Skin of body (tissue), 2 donors: ENCODE results near the gene ATP4B. TPM values are rescaled to one million over a fixed set of nuclear protein-coding genes. Genes with fewer than 3 reads are reported as not detected.
A peak's percentile ranks its signal among the peaks of the same experiment; 100 is the strongest.
"Not testable (repeated sequence)": the region's sequence is repeated elsewhere in the genome, so short reads cannot be mapped to it uniquely, and the experiment has no call there.

Experiments
- DNase-seq: peaks from one replicate; lab custom pipeline; 2025; lab: John Stamatoyannopoulos, UW
- total RNA-seq: library from RNA; depleted of rRNA; stranded (reverse); fragments of >200 nt; gene quantifications from one replicate; pipeline ENCODE4 v1.2.3, GENCODE V29; 2014

Gene ATP4B
- total RNA-seq, 1 donor from 2014 or later: not detected

GRCh38 chr13:113625965-113626721 is 31.9 kb downstream of the ATP4B start:
- DNase-seq: no peak

DNA sequence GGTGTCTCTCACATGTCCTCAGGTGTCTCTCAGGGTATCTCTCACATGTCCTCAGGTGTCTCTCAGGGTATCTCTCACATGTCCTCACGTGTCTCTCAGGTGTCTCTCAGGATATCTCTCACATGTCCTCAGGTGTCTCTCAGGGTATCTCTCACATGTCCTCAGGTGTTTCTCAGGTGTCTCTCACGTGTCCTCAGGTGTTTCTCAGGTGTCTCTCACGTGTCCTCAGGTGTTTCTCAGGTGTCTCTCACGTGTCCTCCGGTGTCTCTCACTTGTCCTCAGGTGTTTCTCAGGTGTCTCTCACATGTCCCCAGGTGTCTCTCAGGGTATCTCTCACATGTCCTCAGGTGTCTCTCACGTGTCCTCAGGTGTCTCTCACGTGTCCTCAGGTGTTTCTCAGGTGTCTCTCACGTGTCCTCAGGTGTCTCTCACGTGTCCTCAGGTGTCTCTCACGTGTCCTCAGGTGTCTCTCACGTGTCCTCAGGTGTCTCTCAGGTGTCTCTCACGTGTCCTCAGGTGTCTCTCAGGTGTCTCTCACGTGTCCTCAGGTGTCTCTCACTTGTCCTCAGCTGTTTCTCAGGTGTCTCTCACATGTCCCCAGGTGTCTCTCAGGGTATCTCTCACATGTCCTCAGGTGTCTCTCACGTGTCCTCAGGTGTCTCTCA is 33.2 kb downstream of the ATP4B start:
- peak; percentile 15 for DNase-seq

DNA sequence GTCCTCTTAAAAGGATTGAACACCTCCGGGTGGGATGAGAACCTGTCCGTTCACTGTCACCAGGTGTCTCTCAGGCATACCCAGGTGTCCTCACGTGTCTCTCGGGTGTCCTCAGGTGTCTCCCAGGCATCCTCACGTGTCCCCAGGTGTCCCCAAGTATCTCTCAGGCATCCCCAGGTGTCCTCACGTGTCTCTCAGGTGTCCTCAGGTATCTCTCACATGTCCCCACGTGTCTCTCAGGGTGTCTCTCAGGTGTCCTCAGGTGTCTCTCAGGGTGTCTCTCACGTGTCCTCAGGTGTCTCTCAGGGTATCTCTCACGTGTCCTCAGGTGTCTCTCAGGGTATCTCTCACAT is 33.8 kb downstream of the ATP4B start:
- peak; percentile 16 for DNase-seq

DNA sequence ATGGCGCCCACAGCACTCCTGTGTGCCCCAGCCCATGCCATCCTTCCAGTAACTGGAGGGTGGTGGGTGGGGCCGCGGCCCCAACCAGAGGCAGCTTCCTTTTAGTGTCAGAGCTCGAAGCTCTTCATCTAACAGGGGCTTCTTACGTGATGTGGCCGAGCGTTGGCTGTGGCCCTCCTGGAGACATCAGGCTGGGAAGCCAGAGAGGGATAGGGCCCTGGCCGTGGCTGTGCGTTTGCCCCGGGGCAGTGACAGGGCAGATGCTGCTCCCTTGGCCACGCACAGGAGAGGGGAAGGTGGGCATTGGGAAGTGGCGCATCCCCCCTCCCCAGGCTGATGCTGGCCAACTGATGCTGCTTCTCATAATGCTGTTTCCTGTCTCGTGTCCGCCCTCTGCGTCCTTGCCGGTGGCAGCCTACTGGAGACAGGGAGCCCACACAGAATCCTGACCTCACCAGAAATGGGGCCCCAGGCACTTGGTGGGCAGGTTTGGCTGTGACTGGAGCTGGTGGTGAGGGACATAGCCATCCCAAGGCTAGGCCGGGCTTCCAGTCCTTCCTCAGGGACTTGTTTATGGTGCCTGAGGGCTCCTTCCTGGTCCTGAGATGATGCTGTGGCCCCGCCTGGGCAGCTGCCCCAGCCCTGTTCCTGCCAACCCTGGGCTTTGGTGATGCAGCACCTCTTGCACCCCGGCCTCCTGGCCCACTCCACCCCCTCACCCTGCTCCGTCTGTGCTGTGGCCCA is 34.3 kb downstream of the ATP4B start:
- no peak for DNase-seq

DNA sequence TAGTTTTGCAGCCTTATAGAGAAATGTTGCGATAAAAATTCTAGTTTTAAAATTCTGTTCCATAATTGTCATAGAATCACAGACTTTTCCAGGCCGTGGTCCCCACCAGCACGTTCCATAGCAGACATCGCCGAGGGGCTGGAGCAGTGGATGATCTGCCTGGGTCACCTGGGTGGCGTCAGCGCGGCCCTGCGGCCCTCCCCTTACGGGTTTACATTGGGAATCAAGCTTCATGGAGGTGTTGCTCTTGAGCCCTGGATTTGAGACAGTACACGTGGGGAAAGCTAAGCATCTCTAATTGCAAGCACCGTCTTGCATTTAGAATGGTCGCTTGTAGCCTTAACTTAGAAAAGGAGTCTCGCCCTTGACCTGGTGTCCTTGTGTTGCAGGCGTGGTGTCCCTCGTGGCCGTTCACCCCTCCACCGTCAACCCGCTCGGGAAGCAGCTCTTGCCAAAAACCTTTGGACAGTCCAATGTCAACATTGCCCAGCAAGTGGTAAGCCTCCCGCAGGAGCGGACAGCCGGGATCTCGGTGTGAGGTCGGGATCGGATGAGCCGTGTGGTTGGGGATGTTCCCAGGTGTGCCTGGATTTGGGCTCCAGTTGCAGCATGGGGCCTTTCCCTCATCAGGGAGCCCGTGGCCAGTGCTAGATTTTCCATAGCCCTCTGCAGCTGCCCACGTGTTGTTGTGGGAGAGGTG is 35.1 kb downstream of the ATP4B start:
- no peak for DNase-seq

DNA sequence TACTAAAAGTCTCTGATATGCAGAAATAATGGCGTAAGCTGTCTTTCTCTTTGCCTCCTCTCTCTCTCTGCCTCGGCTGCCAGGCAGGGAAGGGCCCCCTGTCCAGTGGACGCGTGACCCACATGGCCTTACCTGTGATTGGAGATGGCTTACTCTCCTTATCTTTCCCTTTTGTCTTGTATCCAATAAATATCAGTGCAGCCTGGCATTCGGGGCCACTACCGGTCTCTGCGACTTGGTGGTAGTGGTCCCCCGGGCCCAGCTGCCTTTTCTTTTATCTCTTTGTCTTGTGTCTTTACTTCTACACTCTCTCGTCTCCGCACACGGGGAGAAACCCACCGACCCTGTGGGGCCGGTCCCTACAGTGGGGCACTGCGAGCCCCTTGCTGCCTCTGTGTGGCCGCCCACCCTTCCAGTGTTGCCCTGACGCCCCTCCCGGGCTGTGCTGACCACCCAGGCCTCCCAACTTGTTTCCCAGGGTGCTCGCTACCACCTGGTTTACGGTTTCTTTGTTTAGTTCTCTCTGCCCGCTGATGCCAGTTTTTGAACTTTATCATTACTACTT is 35.9 kb downstream of the ATP4B start:
- not testable (repeated sequence) for DNase-seq

- not testable (repeated sequence) for DNase-seq
These were observed 36.5 kb downstream of the ATP4B start for GRCh38 chr13:113621498-113621897.

DNA sequence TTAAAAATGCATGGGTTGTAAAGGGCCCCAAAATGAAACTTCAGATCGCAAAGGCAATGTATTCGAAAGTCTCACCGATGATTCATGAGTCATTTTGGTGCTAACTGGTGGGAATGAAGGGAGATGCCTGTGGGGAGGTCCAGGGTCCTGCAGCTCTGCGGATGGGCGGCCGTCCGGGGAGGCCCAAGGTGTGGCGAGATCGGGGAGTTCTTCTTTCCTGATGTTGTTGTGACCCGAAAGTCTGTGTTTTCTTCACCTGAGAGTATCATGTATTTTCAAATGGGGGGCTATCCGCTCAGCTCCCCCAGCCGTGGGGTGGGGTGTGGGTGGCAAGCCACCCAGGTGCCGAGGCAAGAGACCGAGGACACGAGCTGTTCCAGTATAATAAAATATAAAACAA is 37.0 kb downstream of the ATP4B start:
- DNase-seq: no peak

- no peak for DNase-seq
These were observed 37.8 kb downstream of the ATP4B start for GRCh38 chr13:113620036-113620796.

GRCh38 chr13:113618455-113618854 is 39.5 kb downstream of the ATP4B start:
- no peak for DNase-seq

- no peak for DNase-seq
These were observed 40.0 kb downstream of the ATP4B start for GRCh38 chr13:113617961-113618360.

DNA sequence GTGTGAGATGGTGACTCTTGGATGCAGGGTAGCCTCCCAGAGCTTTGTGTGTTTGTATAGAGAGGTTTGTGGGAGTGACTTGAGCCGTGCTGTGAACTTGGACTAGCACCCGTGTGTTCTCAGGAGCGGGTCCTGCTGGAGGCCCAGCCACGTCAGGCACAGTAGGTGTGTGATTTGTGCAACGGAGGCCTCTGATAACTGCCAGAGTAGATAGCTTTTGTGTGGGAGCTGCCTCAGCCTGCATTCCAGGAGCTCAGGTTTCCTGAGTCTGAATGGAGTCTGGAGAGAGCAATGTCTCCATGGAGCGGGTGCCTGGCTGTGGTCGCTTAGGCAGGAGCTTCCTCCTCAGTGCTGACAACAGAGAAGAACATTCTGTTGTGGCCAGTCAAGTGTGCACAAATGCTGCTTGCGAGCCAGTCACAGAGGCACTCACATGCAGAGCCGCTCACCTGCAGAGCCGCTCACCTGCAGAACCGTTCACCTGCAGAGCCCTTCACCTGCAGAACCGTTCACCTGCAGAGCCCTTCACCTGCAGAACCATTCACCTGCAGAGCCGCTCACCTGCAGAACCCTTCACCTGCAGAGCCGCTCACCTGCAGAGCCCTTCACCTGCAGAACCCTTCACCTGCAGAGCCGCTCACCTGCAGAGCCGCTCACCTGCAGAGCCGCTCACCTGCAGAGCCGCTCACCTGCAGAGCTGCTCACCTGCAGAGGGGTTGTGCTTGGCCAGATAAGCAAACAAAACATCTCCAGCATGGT is 40.8 kb downstream of the ATP4B start:
- DNase-seq: no peak

DNA sequence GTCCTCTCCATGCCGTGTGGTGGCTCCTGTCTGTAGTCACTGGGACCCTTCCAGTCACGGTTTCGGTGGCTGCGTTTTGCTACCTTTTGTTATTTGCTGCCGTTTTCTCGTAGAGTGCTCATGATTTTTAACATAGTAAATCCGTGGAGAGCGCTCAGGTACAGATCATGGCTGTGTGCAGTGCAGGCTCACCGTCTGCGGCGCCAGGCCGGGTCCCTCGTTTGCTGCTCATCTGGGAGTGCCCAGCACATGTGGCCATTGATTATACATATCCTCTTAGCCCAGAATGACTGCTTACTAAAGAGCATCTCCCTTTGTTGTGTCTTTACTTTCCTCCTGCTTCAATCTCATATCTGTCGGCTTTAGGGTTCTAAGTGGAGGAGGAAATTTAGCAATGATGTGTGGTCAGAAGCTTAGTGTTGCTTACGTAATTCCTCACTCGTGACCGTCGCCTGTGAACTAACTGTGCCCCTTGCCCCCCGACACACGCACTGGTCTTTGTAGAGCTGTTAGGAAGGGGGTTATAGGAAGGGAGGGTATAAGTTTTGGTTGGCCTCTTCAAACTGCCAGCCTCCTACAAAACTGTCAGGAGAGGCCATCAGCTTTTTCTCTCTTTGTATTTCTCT is 41.6 kb downstream of the ATP4B start:
- DNase-seq: no peak

GRCh38 chr13:113613789-113614379 is 44.1 kb downstream of the ATP4B start:
- DNase-seq: no peak

GRCh38 chr13:113612607-113613006 is 45.4 kb downstream of the ATP4B start:
- DNase-seq: no peak

DNA sequence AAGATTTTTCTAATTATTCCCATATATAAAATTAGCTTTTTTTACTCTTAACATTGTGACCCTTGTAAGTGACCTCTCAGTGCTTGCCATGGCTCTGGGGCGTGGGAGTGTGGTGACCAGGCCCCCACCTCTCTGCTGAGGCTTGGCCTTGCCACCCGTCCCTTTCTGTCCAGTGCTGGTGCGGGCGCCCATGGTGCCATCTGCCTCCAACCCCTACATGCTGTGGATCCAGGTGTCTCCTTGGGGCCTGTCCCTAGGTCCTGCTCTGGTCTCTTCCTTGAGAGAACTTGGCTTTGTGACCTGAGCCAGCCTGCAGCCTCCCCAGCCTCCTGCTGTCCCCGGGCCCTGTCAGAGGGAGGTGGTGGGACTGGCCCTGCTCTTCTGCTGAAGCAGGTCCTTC is 46.0 kb downstream of the ATP4B start:
- DNase-seq: no peak

GRCh38 chr13:113610266-113610665 is 47.7 kb downstream of the ATP4B start:
- no peak for DNase-seq

DNA sequence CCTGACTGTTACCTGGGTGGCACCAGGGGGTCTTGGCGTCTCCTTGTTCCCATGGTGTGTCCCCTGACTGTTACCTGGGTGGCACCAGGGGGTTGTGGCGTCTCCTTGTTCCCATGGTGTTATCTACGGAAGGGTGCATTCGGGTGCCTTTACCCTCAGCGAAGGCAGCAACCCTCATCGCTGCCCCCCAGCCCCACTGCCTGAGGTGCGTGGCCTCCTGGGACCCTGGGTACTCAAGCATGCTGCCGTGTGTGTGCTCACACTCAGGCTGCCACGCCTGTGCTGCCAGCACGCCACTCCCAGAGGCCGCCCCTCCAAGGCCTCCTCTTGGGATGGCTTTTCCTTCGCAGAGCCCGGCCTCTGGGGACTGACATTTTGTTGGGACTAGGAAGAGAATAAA is 48.4 kb downstream of the ATP4B start:
- no peak for DNase-seq

DNA sequence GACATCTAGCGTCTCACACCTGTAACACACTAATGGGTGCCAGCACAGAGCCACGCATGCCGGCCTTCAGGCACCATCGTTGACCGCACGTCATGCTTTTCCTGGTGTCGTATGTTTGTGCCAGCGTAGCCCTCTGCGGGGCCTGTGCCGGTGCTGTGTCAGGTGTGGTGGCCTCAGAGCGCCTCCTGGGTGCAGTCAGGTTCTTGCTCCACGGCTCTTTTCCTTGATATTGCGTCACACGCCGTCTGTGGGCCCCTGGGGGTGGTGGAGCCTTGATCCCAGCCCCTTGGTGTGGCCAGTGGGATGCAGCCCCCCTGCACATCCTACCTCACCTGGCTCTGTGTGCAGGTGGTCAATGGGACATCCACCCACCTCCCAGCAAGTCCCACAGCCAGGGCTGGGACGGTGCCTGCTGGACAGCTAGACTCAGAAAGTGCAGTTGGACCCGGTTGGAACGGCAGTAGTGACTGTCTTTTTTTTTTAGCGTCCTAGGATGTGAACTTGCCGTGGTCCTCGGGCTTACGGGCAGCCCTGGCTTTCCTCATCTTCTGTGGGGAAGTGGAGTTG is 48.9 kb downstream of the ATP4B start:
- DNase-seq: no peak
